HFFc6 (cell line): ENCODE data around the gene VDAC2. TPM values are rescaled to one million over a fixed set of nuclear protein-coding genes. Genes with fewer than 3 reads are reported as not detected.

ENCODE experiments used
- DNase-seq: peaks from one replicate; pipeline ENCODE4 v3.0.0-alpha.2; 2018
- H3K27ac Mint-ChIP-seq: 2 replicates; pipeline ENCODE4 v1.8.0; 2020; ENCODE audit warnings: mild to moderate bottlenecking, mixed read lengths
- H3K27me3 Mint-ChIP-seq: 2 replicates; pipeline ENCODE4 v1.8.0; 2021; ENCODE audit warnings: mild to moderate bottlenecking, moderate library complexity, mixed read lengths; ENCODE audit not compliant: insufficient read depth
- H3K36me3 Mint-ChIP-seq: 2 replicates; pipeline ENCODE4 v1.8.0; 2021; ENCODE audit warnings: low read depth, mixed read lengths
- H3K4me1 Mint-ChIP-seq: 2 replicates; pipeline ENCODE4 v1.8.0; 2020; ENCODE audit warnings: low read depth, mixed read lengths
- H3K4me3 Mint-ChIP-seq: 2 replicates; pipeline ENCODE4 v1.8.0; 2020; ENCODE audit warnings: mild to moderate bottlenecking, moderate library complexity, mixed read lengths
- H3K9me3 Mint-ChIP-seq: 2 replicates; pipeline ENCODE4 v1.8.0; 2020; ENCODE audit warnings: mild to moderate bottlenecking, mixed read lengths
- CTCF ChIP-seq: fragments of 200-600 bp; sonication (generic); IDR thresholded peaks from 2 replicates; pipeline ENCODE4 v1.5.0; 2021; ENCODE audit warnings: antibody characterized with exemption, mild to moderate bottlenecking
- total RNA-seq, 6 experiments: library from RNA; stranded (reverse); fragmentation: NEBNext Ultra II Directional; extraction: Animal tissue kit (Norgen Biotek cat#: 25700); gene quantifications; 2 replicates in 1 of 6; 3 replicates in 5 of 6; pipeline ENCODE4 v1.2.3, GENCODE V29; 2021

The VDAC2 gene
- total RNA-seq, 6 experiments from 2014 or later, result 213 to 248 (median 223) TPM

GRCh38 chr10:75247797-75248196, 37.2 kb downstream of the VDAC2 start:
- no peaks in the 10 kb centered on the region for H3K4me1 Mint-ChIP-seq
- no peak overlapping the region for H3K27ac Mint-ChIP-seq
- TF ChIP-seq CTCF, result no peak
- no peak for DNase-seq
- H3K27me3 Mint-ChIP-seq, result peaks cover 24% of the 10 kb centered on the region
- H3K4me3 Mint-ChIP-seq, result no peak overlapping the region
- H3K36me3 Mint-ChIP-seq, result peaks cover 4% of the 10 kb centered on the region
- H3K9me3 Mint-ChIP-seq, result peaks cover 4% of the 10 kb centered on the region

GRCh38 chr10:75250934-75251333, 40.3 kb downstream of the VDAC2 start:
- no peak overlapping the region for H3K27ac Mint-ChIP-seq
- H3K4me3 Mint-ChIP-seq, result no peak overlapping the region
- TF ChIP-seq CTCF, result no peak
- peaks cover 15% of the 10 kb centered on the region for H3K36me3 Mint-ChIP-seq
- peaks cover 15% of the 10 kb centered on the region for H3K27me3 Mint-ChIP-seq
- H3K4me1 Mint-ChIP-seq, result no peaks in the 10 kb centered on the region
- no peak for DNase-seq
- H3K9me3 Mint-ChIP-seq, result peaks cover 23% of the 10 kb centered on the region

GRCh38 chr10:75253281-75254220, 43.0 kb downstream of the VDAC2 start:
- DNase-seq, result no peak
- Mint-ChIP-seq H3K36me3 (peaks cover 15% of the 10 kb centered on the region), H3K27me3 (peaks cover 19% of the 10 kb centered on the region), H3K27ac (no peak overlapping the region), H3K9me3 (peaks cover 23% of the 10 kb centered on the region), H3K4me3 (no peak overlapping the region), H3K4me1 (no peaks in the 10 kb centered on the region)
- no peak for TF ChIP-seq CTCF

- H3K36me3 Mint-ChIP-seq, result peaks cover 15% of the 10 kb centered on the region
Measured at GRCh38 chr10:75254739-75255138, 44.1 kb downstream of the VDAC2 start.

GRCh38 chr10:75260990-75261389, 50.4 kb downstream of the VDAC2 start:
- Mint-ChIP-seq H3K9me3 (0 out of 2 replicates have a peak, but pooled peaks cover 10% of the 10 kb centered on the region), H3K4me1 (peaks cover 7% of the 10 kb centered on the region), H3K36me3 (no peaks in the 10 kb centered on the region), H3K27me3 (peaks cover 37% of the 10 kb centered on the region), H3K4me3 (no peak overlapping the region), H3K27ac (no peak overlapping the region)
- no peak for DNase-seq
- no peak for TF ChIP-seq CTCF

More at GRCh38 chr10:75254739-75255138, 44.1 kb downstream of the VDAC2 start:
- Mint-ChIP-seq H3K9me3 (peaks cover 23% of the 10 kb centered on the region), H3K4me1 (no peaks in the 10 kb centered on the region), H3K27me3 (peaks cover 18% of the 10 kb centered on the region), H3K4me3 (no peak overlapping the region), H3K27ac (no peak overlapping the region)
- TF ChIP-seq CTCF, result no peak
- DNase-seq, result no peak
